ENCODE results near the gene PSMA4.
"Not testable (repeated sequence)": the region's sequence is repeated elsewhere in the genome, so short reads cannot be mapped to it uniquely, and the experiment has no call there.

Gene PSMA4

DNA sequence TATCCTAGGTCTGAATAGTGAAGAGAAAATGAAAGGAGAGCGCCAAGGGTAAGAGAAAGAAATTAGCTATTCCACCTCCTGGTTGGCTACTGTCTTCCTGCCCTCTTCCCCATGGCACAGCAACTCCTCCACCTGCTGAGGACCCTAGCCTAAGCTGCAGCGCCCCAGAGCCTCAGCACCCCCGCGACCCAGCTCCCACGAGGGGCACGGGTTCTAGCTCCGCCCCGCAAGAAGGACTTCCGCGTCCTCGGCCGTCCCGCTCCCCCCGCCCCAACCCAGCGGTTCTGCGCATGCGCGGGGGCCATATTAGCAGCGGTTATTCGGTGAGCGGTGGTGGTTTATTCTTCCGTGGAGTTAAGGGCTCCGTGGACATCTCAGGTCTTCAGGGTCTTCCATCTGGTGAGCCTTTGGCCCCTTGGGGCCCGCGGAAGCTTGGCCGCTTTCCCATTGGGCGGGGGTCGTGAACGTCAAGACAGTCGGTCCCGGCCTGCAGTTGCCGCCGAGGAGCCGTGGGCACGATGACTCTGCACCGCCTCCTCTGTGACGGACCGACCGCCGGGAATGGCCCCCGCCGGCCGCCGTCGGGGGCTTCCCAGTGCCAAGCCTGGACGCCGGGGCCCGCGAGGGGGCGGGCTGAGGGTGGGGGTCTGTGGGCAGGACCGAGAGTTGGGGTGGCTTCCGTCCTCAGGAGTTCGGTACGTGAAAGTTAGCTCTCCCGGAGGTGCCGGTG is at the start of gene PSMA4:
Gene PSMA4 (plus strand): TSS at position 304 of the 730 bp plus-strand sequence. CDS start 1,484 bp downstream, outside the sequence.
- DNase-seq (ENCODE audit: low read depth in 3 of 3) = peak; percentile 83 to 93 (median 91)

DNA sequence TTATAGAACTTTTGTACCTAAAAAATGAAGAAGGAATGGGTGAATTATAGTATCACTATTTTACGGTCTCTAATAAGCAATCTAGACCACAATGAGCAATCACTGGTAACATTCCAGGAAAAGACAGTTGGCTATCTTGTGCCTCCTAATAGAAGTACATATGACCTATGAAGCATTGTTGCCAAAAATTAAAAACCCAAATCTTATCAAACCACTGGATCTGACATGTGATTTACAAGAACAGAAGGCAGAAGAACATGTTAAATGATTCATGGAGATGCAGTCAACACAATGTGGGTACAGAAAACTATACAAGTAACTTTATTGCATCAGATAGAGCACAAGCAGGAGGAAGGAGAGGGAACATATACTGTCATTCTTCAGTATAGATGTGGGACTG is 47.4 kb upstream of the PSMA4 start:
- no peak for DNase-seq (ENCODE audit: low read depth in 3 of 3)

DNA sequence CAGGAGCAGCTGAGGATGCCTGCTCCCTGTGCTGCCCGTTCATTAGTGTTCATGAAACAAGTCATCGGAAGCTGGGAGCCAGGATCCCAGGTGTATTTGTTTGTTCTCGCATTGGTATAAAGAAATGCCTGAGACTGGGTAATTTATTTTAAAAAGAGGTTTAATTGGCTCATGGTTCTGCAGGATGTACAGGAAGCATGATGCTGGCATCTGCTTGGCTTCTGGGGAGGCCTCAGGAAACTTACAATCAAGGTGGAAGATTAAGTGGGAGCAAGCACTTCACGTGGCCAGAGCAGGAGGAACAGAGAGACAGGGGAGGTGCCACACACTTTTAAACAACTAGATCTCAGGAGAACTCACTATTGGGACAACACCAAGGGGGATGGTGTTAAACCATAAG is 38.4 kb upstream of the PSMA4 start:
- no peak for DNase-seq (ENCODE audit: low read depth in 3 of 3)

- DNase-seq (ENCODE audit: low read depth in 3 of 3) = no peak
Measured at GRCh38 chr15:78502641-78503040, 37.6 kb upstream of the PSMA4 start.

- DNase-seq (ENCODE audit: low read depth in 3 of 3) = peak; percentile 59 to 84 (median 62)
Measured at GRCh38 chr15:78506971-78507830, 33.0 kb upstream of the PSMA4 start, which contains the start of gene HYKK. Gene HYKK, plus strand, starts transcription at chr15:78507577. Its CDS starts 5,512 bp downstream, at chr15:78513089.

GRCh38 chr15:78507831-78508160 is 32.4 kb upstream of the PSMA4 start:
- no peak for DNase-seq (ENCODE audit: low read depth in 3 of 3)

GRCh38 chr15:78508272-78508671 is 32.0 kb upstream of the PSMA4 start:
- no peak for DNase-seq (ENCODE audit: low read depth in 3 of 3)

DNA sequence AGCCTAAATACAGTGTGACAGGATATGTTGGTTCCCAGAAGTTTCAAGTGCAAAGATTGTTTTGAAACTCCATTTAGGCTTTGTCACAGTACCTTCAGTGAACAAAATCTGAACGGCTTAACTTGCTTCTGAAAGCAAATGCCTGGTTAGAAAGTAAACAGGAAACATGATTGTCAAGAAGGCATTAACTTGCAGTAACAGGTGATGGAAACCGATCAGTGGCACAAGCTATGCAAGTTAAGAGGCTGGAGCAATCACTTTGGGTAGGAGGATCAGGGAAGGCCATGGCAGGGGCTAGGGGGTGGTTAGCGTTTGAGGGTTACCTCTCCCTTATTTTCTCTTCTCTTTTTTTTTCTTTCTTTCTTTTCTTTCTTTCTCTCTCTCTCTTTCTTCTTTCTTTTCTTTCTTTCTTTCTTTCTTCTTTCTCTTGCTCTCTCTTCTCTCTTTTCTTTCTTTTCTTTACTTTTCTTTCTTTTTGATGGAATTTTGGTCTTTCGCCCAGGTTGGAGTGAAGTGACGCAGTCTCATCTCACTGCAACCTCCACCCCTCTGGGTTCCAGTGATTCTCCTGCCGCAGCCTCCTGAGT is 30.4 kb upstream of the PSMA4 start:
- no peak for DNase-seq (ENCODE audit: low read depth in 3 of 3)

- not testable (repeated sequence) for DNase-seq (ENCODE audit: low read depth in 3 of 3)
Measured at GRCh38 chr15:78520035-78520434, 20.2 kb upstream of the PSMA4 start.

DNA sequence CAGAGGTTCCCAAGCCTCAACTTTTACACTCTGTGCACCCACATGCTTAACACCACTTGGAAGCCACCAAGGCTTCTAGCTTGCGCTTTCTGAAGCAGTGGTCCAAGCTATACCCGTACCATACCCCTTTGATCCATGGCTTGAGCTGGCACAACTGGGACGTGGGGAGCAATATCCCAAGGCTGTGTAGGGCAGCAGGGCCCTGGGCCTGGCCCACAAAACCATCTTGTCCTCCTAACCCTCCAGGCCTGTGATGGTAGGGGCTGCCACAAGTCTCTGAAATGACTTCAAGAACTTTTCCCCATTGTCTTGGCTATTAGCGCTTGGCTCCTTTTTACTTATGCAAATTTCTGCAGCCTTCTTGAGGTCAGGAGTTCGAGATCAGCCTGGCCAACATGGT is 16.0 kb upstream of the PSMA4 start:
- DNase-seq (ENCODE audit: low read depth in 3 of 3) = no peak

GRCh38 chr15:78527325-78527724 is 12.9 kb upstream of the PSMA4 start:
- DNase-seq (ENCODE audit: low read depth in 3 of 3) = no peak

GRCh38 chr15:78533331-78533730 is 6.9 kb upstream of the PSMA4 start:
- no peak for DNase-seq (ENCODE audit: low read depth in 3 of 3)

DNA sequence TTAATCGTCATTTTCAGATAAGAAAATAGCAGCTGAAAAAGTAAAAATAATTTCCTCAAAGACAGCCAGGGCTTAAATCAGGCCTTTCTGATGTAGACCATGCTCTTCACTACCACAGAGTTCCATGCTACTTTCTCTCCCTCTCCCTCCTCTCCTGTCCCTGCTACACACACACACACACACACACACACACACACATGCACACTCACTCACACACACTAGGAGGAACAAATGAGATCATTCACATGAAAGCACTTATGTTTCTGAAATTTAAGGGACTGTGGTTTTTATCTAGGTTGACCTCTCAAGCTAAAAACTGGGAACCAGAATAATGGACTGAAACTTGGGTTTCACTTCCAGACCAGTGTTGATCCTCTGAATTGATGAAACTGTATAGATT is 4.1 kb upstream of the PSMA4 start:
- no peak for DNase-seq (ENCODE audit: low read depth in 3 of 3)

- no peak for DNase-seq (ENCODE audit: low read depth in 3 of 3)
Measured at GRCh38 chr15:78537266-78537905, 2.9 kb upstream of the PSMA4 start.

- no peak for DNase-seq (ENCODE audit: low read depth in 3 of 3)
Measured at GRCh38 chr15:78538358-78538757, 1.9 kb upstream of the PSMA4 start.

GRCh38 chr15:78539464-78540140 is 642 bp upstream of the PSMA4 start:
- not testable (repeated sequence) for DNase-seq (ENCODE audit: low read depth in 3 of 3)

DNA sequence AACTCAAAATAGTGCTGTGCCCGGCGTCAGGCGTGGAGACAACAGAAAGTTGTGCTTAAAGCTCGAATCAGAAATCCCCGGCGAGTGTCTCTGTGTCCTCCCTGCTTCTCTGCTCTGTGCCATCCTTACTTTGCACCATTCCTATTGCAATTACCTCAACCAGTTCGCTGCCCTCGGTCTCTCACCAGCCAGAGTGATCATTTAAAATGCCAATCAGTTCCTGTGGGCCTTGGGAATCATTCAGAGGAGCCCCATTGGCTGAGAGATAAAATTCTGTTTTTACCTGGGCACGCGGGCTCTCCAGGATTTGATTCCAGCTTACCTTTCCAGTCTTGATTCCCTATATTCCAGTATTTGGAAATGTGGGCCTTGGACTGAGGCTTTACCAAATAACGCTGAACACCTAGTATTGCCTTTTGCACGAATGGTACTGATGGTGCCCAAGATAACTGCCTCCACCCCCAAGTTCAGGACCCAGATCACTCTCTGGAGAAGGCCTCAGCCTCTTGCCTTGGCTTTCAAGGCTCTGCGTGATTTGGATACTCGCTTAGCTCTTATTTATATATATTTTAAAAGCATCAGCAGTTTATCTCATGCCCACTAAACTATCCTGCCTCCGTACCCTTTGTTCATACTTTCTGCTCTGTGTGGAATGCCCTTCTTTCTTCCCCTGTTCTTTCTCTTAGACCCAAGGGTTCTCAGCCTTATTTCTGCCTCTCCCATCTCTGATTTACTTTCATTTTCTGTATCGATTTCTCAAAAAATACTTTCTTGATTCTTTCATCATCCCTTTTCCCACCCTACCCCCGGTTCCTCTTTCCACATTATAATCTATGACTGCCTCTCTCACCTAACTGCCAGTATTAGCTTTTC is 863 bp downstream of the PSMA4 start:
- DNase-seq (ENCODE audit: low read depth in 3 of 3) = peak in 1 of 3 experiments; percentile 3

GRCh38 chr15:78541744-78542034 is 1.4 kb downstream of the PSMA4 start:
- DNase-seq (ENCODE audit: low read depth in 3 of 3) = no peak

GRCh38 chr15:78542647-78543046 is 2.4 kb downstream of the PSMA4 start:
- DNase-seq (ENCODE audit: low read depth in 3 of 3) = no peak

DNA sequence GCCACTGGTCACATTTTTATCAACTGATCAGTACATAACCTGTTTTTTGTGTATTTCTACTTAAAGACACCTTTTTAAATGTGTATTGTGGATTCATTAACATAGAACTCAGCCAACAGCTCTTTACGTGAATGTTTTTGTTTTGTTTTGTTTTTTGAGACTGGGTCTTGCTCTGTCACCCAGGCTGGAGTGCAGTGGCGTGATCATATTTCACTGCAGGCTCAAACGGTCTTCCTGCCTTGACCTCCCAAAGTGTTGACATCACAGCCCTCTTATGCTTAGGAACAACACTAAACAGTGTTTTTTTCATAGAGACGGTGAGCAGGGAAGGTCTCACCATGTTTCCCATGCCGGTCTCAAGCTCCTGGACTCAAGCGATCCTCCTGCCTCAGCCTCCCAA is 9.9 kb downstream of the PSMA4 start:
- DNase-seq (ENCODE audit: low read depth in 3 of 3) = no peak

DNA sequence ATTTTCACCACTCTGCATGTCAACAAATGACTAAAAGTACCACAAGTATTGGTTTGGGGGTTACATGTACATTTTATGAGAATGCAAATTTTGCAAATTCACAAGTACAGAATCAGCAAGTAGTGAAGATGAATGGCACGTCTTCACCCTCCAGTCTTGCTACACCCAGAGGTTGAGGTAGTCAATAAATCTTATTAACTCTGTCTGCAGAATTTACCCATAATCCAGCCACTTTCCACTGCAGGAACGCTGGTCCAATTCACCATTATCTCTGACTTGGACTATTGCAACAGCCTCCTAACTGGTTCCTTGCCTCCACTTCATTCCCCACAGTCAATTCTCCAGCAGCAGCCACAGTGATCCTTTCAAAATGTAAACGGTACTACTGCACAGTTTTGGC is 10.6 kb downstream of the PSMA4 start:
- no peak for DNase-seq (ENCODE audit: low read depth in 3 of 3)

Measured in stimulated activated CD4-positive, alpha-beta T cell treated with anti-CD3 and anti-CD28 coated beads, TNF-alpha, amount 100 ng/mL, for 24 hours (primary cell).